K562 (cell line): ENCODE results near the gene SIRPD. TPM values are rescaled to one million over a fixed set of nuclear protein-coding genes. Genes with fewer than 3 reads are reported as not detected.

Experiments
- ATAC-seq: fragments of 200-7000 bp; cut with Tn5 transposase; 3 replicates; pipeline ENCODE4 v1.9.1; 2020; ENCODE audit warnings: moderate library complexity
- BruUV-seq: library from RNA; stranded (reverse); fragments of 400-500 nt; replicated peaks from 2 replicates; lab custom pipeline; 2021; lab: Mats Ljungman, UMichigan
- CTCF ChIA-PET: fragments of 300-600 bp; formaldehyde crosslinking; extraction: SDS; loops from one replicate; lab custom pipeline; 2021; ENCODE audit warnings: low intra/inter-chr PET ratio; lab: Yijun Ruan, JAX
- POLR2A ChIA-PET: fragments of 300-600, 350-650 bp; sonication (Branson Sonifier 250); formaldehyde crosslinking; extraction: SDS; loops from one replicate; lab custom pipeline; 2021; ENCODE audit warnings: antibody characterized with exemption, inconsistent platforms; lab: Yijun Ruan, JAX
- DNase-seq, 4 experiments: peaks; one replicate each; pipeline versions ENCODE4 v3.0.0 to v3.0.0-alpha.2; 2011 to 2018; ENCODE audit warnings: low spot score in 3 of 4, mixed read lengths in 3 of 4; ENCODE audit errors: extremely low read depth in 1 of 4
- FAIRE-seq: peaks from 2 replicates; lab custom pipeline; 2011; peaks lifted over from hg19 to GRCh38; lab: Jason Lieb, UNC
- H2AFZ ChIP-seq: 2 replicates; pipeline ENCODE4 v1.6.0; 2011; ENCODE audit warnings: low read depth, low read length, control low read depth, inconsistent platforms
- H3K27ac ChIP-seq: fragments of 200-600 bp; 3 replicates; pipeline ENCODE4 v1.8.0; 2011; ENCODE audit warnings: low read depth, mild to moderate bottlenecking, control low read depth, inconsistent platforms, low read length, moderate library complexity, mixed read lengths; ENCODE audit errors: extremely low read depth
- H3K27me3 ChIP-seq, 2 experiments: fragments of 300-600 bp in 1 of 2; 2 replicates in 1 of 2; 3 replicates in 1 of 2; pipeline versions ENCODE4 v1.6.0 to v1.8.0; 2011; ENCODE audit warnings: inconsistent platforms in 2 of 2, low read length in 2 of 2, mild to moderate bottlenecking in 1 of 2, mixed read lengths in 1 of 2, moderate library complexity in 1 of 2; ENCODE audit not compliant: control insufficient read depth in 2 of 2, insufficient read depth in 2 of 2
- H3K36me3 ChIP-seq: fragments of 300-600 bp; 3 replicates; pipeline ENCODE4 v1.8.0; 2011; ENCODE audit warnings: mild to moderate bottlenecking, low read length, inconsistent platforms; ENCODE audit not compliant: control insufficient read depth, insufficient read depth
- H3K4me1 ChIP-seq, 2 experiments: fragments of 200-600 bp in 1 of 2; replicated peaks in 1 of 2; 2 replicates in 1 of 2; 3 replicates in 1 of 2; pipeline versions ENCODE4 v1.5.1 to v1.8.0; 2011; ENCODE audit warnings: inconsistent platforms in 2 of 2, low read length in 2 of 2, mild to moderate bottlenecking in 1 of 2, mixed read lengths in 1 of 2, moderate library complexity in 1 of 2; ENCODE audit not compliant: control insufficient read depth in 2 of 2, insufficient read depth in 2 of 2
- H3K4me2 ChIP-seq: 2 replicates; pipeline ENCODE4 v1.6.1; 2011; ENCODE audit warnings: low read length, control low read depth, inconsistent platforms, mixed read lengths; ENCODE audit not compliant: insufficient read depth
- H3K4me3 ChIP-seq: fragments of 200-600 bp; sonication (generic), shearing (Covaris generic); 2 replicates; pipeline ENCODE4 v1.5.1; 2016; ENCODE audit warnings: control low read depth, inconsistent platforms
- H3K79me2 ChIP-seq: fragments of 200-600 bp; 3 replicates; pipeline ENCODE4 v1.8.0; 2011; ENCODE audit warnings: low read length, inconsistent platforms; ENCODE audit not compliant: control insufficient read depth, insufficient read depth
- H3K9ac ChIP-seq, 2 experiments: 2 replicates each; pipeline versions ENCODE4 v1.6.0 to v1.6.1; 2011; ENCODE audit warnings: low read depth in 2 of 2, low read length in 2 of 2, control low read depth in 1 of 2, inconsistent platforms in 1 of 2, mild to moderate bottlenecking in 1 of 2, mixed read lengths in 1 of 2; ENCODE audit not compliant: insufficient read depth in 1 of 2
- H3K9me1 ChIP-seq: one replicate; pipeline ENCODE4 v1.6.0; 2011; ENCODE audit warnings: inconsistent platforms, mild to moderate bottlenecking, low read length, moderate library complexity; ENCODE audit not compliant: control insufficient read depth, insufficient read depth
- H3K9me3 ChIP-seq: replicated peaks from 2 replicates; pipeline ENCODE4 v1.5.1; 2011; ENCODE audit warnings: low read depth, low read length, inconsistent platforms; ENCODE audit not compliant: control insufficient read depth, insufficient read depth
- H4K20me1 ChIP-seq: replicated peaks from 2 replicates; pipeline ENCODE4 v1.6.1; 2011; ENCODE audit warnings: low read length, inconsistent platforms, mixed read lengths; ENCODE audit not compliant: control insufficient read depth, insufficient read depth
- CBFB ChIP-seq: sonication (generic); formaldehyde crosslinking; IDR thresholded peaks from 2 replicates; pipeline ENCODE4 v1.4.0; 2020; ENCODE audit warnings: mild to moderate bottlenecking, missing genetic modification reagents
- DLX4 ChIP-seq: fragments of 250-450 bp; sonication (Bioruptor Pico); IDR thresholded peaks from 2 replicates; pipeline ENCODE4 v1.6.1; 2021; ENCODE audit warnings: mild to moderate bottlenecking
- KAT8 ChIP-seq: fragments of 450-650 bp; IDR thresholded peaks from 2 replicates; pipeline ENCODE4 v1.6.1; 2016; ENCODE audit warnings: low read depth, mild to moderate bottlenecking
- NCOR1 ChIP-seq: fragments of 450-650 bp; IDR thresholded peaks from 2 replicates; pipeline ENCODE4 v1.6.1; 2016; ENCODE audit warnings: mild to moderate bottlenecking, moderate library complexity
- NKRF ChIP-seq: fragments of 450-650 bp; IDR thresholded peaks from 2 replicates; pipeline ENCODE4 v1.6.1; 2016; ENCODE audit warnings: borderline replicate concordance
- SNAPC5 ChIP-seq: fragments of 250-450 bp; sonication (Bioruptor Pico); IDR thresholded peaks from 2 replicates; pipeline ENCODE4 v1.8.0; 2021; ENCODE audit warnings: moderate library complexity, mild to moderate bottlenecking, inconsistent platforms
- ZBTB8A ChIP-seq: fragments of 450-650 bp; IDR thresholded peaks from 2 replicates; pipeline ENCODE4 v1.6.1; 2018; ENCODE audit warnings: mild to moderate bottlenecking, moderate library complexity; ENCODE audit not compliant: partially characterized antibody
- ZNF24 ChIP-seq: fragments of 450-650 bp; IDR thresholded peaks from 2 replicates; pipeline ENCODE4 v1.6.1; 2016
- ZNF586 ChIP-seq: fragments of 450-650 bp; formaldehyde crosslinking; conservative IDR thresholded peaks from 2 replicates; pipeline ENCODE4 v1.4.0; 2020; ENCODE audit warnings: mild to moderate bottlenecking, moderate library complexity
- ZNF79 ChIP-seq: fragments of 250-450 bp; sonication (Bioruptor Pico); IDR thresholded peaks from 2 replicates; pipeline ENCODE4 v1.4.0; 2020; ENCODE audit warnings: low read depth, mild to moderate bottlenecking, moderate library complexity
- WGBS: fragments of 100-300 bp; shearing (Covaris generic); methylation state at CpG from one replicate; pipeline ENCODE4 v1.1.6; 2016; ENCODE audit warnings: low coverage, mixed read lengths; ENCODE audit not compliant: insufficient coverage; ENCODE audit errors: missing lambda C conversion rate; 5-methylcytosine and 5-hydroxymethylcytosine counted together
- in situ Hi-C: fragments of 300-500 bp; cut with MboI; formaldehyde crosslinking; loops from 4 replicates; pipeline ENCODE4 v1.15.0; 2018; ENCODE audit warnings: inconsistent platforms, mixed read lengths
- intact Hi-C: fragments of 100-400 bp; cut with micrococcal nuclease; formaldehyde crosslinking; loops from 2 replicates; pipeline ENCODE4 v1.14.2; 2022
- polyA plus RNA-seq, 8 experiments: library from polyadenylated mRNA; depleted of rRNA in 4 of 8; stranded (reverse) in 5 of 8; unstranded in 3 of 8; fragments of >200 nt; fragmentation: Nextera tagmentation in 2 of 8; fragmentation: Illumina TruSeq in 1 of 8; extraction: Ambion mirVana in 2 of 8; extraction: Trizol in 1 of 8; gene quantifications; 2 replicates each; pipeline versions ENCODE4 v1.2.1 to v1.2.3, GENCODE V29; 2011 to 2014; ENCODE audit warnings: inconsistent platforms in 1 of 8, missing spikeins in 1 of 8
- total RNA-seq, 7 experiments: library from RNA; depleted of rRNA in 6 of 7; stranded (reverse); fragments of >200 nt in 6 of 7; fragmentation: Illumina TruSeq in 2 of 7; extraction: Trizol in 2 of 7; gene quantifications; 2 replicates each; pipeline versions ENCODE4 v1.2.1 to v1.2.3, GENCODE V29; 2011 to 2021; ENCODE audit warnings: low replicate concordance in 1 of 7
- TF ChIP-seq, protein P1 (sequence below): fragments of 450-650 bp; formaldehyde crosslinking; IDR thresholded peaks from 2 replicates; pipeline ENCODE4 v1.4.0; 2020; ENCODE audit warnings: mild to moderate bottlenecking

SIRPD gene
- total and polyA plus RNA-seq, 9 of the 15 experiments (the other 6 are each of a cell fraction or from before 2014, with no cell fraction given): not detected

- no peaks in the 10 kb centered on the region for H3K9me1 ChIP-seq
- ATAC-seq (no peak), FAIRE-seq (no peak), DNase-seq (no peak)
- H3K27me3 ChIP-seq: no peaks in the 10 kb centered on the region
- H3K36me3 ChIP-seq: no peaks in the 10 kb centered on the region
- POLR2A ChIA-PET: no interaction called here
- in situ Hi-C loops (no loop called here), intact Hi-C loops (no loop called here)
- H3K9ac ChIP-seq: no peak overlapping the region
- TF ChIP-seq DLX4 (CRISPR knock-in tag): no peak
- no peak for TF ChIP-seq ZBTB8A
- no peak for TF ChIP-seq CBFB (CRISPR knock-in tag)
- no peak for TF ChIP-seq KAT8
- no peak overlapping the region for H2AFZ ChIP-seq
- WGBS: no CpG with 5 or more reads among the region's 3 CpGs
- CTCF ChIA-PET: no interaction called here
- no peak overlapping the region for H3K4me3 ChIP-seq
- H3K9me3 ChIP-seq: no peaks in the 10 kb centered on the region
- no peak overlapping the region for H3K4me2 ChIP-seq
- BruUV-seq: no TSS peak
- H4K20me1 ChIP-seq: no peaks in the 10 kb centered on the region
- no peaks in the 10 kb centered on the region for H3K4me1 ChIP-seq
- H3K27ac ChIP-seq: no peak overlapping the region
- H3K79me2 ChIP-seq: no peaks in the 10 kb centered on the region
These were observed 30.5 kb upstream of the SIRPD start for GRCh38 chr20:1587781-1588532.

DNA sequence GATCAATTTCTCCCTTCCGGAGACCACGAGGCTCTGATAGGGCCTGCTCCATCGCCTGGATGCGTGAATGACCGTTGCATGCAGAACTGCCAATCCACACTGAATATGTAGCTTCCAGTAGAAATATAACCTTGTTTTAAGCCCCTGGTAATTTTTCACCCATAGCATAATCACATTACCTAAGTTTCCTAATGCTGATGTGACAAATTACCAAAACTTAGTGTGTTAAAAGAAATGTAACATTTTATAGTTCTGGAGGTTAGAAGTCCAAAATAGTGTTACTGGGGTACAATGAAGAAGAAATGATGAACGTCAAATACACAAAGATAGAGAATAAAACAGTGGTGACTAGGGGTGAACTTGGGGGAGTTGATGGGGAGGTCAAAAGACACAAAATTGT, 22.0 kb upstream of the SIRPD start:
- ChIA-PET CTCF (no interaction called here), POLR2A (no interaction called here)
- intact Hi-C loops: no loop called here
- TF ChIP-seq SNAPC5 (CRISPR knock-in tag): no peak
- TF ChIP-seq, protein P1, sequence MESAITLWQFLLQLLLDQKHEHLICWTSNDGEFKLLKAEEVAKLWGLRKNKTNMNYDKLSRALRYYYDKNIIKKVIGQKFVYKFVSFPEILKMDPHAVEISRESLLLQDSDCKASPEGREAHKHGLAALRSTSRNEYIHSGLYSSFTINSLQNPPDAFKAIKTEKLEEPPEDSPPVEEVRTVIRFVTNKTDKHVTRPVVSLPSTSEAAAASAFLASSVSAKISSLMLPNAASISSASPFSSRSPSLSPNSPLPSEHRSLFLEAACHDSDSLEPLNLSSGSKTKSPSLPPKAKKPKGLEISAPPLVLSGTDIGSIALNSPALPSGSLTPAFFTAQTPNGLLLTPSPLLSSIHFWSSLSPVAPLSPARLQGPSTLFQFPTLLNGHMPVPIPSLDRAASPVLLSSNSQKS (CRISPR knock-in tag): no peak
- TF ChIP-seq ZNF24: no peak
- no peak for TF ChIP-seq NCOR1
- TF ChIP-seq ZNF79 (CRISPR knock-in tag): no peak
- TF ChIP-seq ZNF586 (CRISPR knock-in tag): no peak
- no peak for TF ChIP-seq NKRF
- H4K20me1 ChIP-seq: no peaks in the 10 kb centered on the region
- no peak overlapping the region for H3K4me2 ChIP-seq
- H2AFZ ChIP-seq: no peak overlapping the region
- no peaks in the 10 kb centered on the region for H3K36me3 ChIP-seq
- no peaks in the 10 kb centered on the region for H3K4me1 ChIP-seq
- H3K9me3 ChIP-seq: no peaks in the 10 kb centered on the region
- H3K9ac ChIP-seq: no peak overlapping the region
- no peak overlapping the region for H3K27ac ChIP-seq
- FAIRE-seq: no peak
- no peaks in the 10 kb centered on the region for H3K27me3 ChIP-seq
- BruUV-seq: no TSS peak
- no peak for ATAC-seq
- H3K4me3 ChIP-seq: no peak overlapping the region
- no peaks in the 10 kb centered on the region for H3K79me2 ChIP-seq
- in situ Hi-C loops: no loop called here
- no peak for DNase-seq
- H3K9me1 ChIP-seq: no peaks in the 10 kb centered on the region
- WGBS: 0% methylated on average over 1 of the region's 6 CpGs
